ENCODE results near the gene ARHGEF17. TPM values are rescaled to one million over a fixed set of nuclear protein-coding genes. Genes with fewer than 3 reads are reported as not detected.

ARHGEF17 gene
- polyA plus RNA-seq, 2 of the 4 experiments (the other 2 are of a cell fraction), result 7.0 to 16.2 TPM

- TF ChIP-seq HOXB5 (CRISPR knock-in tag; IDR thresholded peaks at IDR 0.05) (no peak), RFX5 (IDR thresholded peaks at IDR 0.05) (no peak), SMC3 (IDR thresholded peaks at IDR 0.05) (no peak), KDM1A (IDR thresholded peaks at IDR 0.05; ENCODE audit: low read depth) (no peak), CEBPB (IDR thresholded peaks at IDR 0.05) (no peak), ZNF302 (CRISPR knock-in tag; IDR thresholded peaks at IDR 0.05) (no peak), MAFK (IDR thresholded peaks at IDR 0.05; ENCODE audit: partially characterized antibody) (no peak), ESRRA (IDR thresholded peaks at IDR 0.05; ENCODE audit: borderline replicate concordance, low read length) (no peak), NR3C1 (IDR thresholded peaks at IDR 0.05) (no peak), KDM5A (IDR thresholded peaks at IDR 0.05) (no peak), POLR2A (IDR thresholded peaks at IDR 0.05; ENCODE audit: low read length) (no peak)
- TF ChIP-seq, protein P1, sequence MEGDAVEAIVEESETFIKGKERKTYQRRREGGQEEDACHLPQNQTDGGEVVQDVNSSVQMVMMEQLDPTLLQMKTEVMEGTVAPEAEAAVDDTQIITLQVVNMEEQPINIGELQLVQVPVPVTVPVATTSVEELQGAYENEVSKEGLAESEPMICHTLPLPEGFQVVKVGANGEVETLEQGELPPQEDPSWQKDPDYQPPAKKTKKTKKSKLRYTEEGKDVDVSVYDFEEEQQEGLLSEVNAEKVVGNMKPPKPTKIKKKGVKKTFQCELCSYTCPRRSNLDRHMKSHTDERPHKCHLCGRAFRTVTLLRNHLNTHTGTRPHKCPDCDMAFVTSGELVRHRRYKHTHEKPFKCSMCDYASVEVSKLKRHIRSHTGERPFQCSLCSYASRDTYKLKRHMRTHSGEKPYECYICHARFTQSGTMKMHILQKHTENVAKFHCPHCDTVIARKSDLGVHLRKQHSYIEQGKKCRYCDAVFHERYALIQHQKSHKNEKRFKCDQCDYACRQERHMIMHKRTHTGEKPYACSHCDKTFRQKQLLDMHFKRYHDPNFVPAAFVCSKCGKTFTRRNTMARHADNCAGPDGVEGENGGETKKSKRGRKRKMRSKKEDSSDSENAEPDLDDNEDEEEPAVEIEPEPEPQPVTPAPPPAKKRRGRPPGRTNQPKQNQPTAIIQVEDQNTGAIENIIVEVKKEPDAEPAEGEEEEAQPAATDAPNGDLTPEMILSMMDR (IDR thresholded peaks at IDR 0.05), result no peak
- TF ChIP-seq, protein P2, sequence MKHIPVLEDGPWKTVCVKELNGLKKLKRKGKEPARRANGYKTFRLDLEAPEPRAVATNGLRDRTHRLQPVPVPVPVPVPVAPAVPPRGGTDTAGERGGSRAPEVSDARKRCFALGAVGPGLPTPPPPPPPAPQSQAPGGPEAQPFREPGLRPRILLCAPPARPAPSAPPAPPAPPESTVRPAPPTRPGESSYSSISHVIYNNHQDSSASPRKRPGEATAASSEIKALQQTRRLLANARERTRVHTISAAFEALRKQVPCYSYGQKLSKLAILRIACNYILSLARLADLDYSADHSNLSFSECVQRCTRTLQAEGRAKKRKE (CRISPR knock-in tag; IDR thresholded peaks at IDR 0.05; ENCODE audit: low read depth), result no peak
- Histone ChIP-seq H3K9me3 (no peaks in the 10 kb centered on the region), H3K4me3 (no peak overlapping the region), H3K27ac (no peak overlapping the region), H3K4me1 (peaks cover 27% of the 10 kb centered on the region; the same call in 2 of the 3 replicates), H3K4me2 (no peak overlapping the region)
- ATAC-seq, result no peak
- WGBS (ENCODE audit: missing lambda C conversion rate), result 100% methylated on average over 1 of the region's 1 CpG
- FAIRE-seq, result no peak
- ChIA-PET POLR2A (interaction anchor here (1.3 kb wide), 1 partner anchor 9 kb away, joined by 4 read pairs; no protein-coding TSS in a partner anchor), CTCF (interaction anchor here (0.9 to 18.2 kb wide), 6 partner anchors 9 to 77 kb away, joined by 3 to 205 read pairs (median 30); partner anchors contain the start of genes ARHGEF17 and RELT)
- no peak for DNase-seq (ENCODE audit: low read depth in 1 of 2, low spot score in 1 of 2)
These were observed 8.3 kb downstream of the ARHGEF17 start for GRCh38 chr11:73316422-73316821.

DNA sequence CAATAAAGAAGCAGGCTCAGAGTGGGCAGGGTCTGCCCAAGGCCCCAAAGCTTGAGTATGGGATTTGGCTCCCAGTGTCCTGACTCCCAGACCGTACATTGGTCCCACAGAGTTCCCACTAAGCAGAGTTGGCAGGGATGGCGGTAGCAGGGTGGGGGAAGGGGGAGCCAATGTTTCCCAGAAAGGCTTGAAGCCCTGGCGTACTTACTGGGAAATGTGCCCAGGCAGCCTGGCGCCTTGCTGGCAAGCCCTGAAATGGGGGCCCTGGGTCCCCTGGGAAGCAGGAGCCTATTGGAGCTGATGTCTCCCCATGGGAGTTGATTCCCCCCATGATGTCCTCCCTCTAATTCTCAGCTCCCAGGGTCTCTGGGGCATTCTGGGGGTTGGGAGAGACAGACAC lies 9.3 kb downstream of the ARHGEF17 start:
- Histone ChIP-seq H3K4me3 (no peak overlapping the region), H3K9me3 (no peaks in the 10 kb centered on the region), H3K4me2 (no peak overlapping the region), H3K4me1 (peaks cover 17% of the 10 kb centered on the region; the same call in 2 of the 3 replicates), H3K27ac (no peak overlapping the region)
- DNase-seq (ENCODE audit: low read depth in 1 of 2, low spot score in 1 of 2) (no peak), FAIRE-seq (no peak), ATAC-seq (no peak)
- WGBS (ENCODE audit: missing lambda C conversion rate), result 100% methylated on average over 4 of the region's 4 CpGs
- ChIA-PET CTCF (interaction anchor here (0.8 to 18.2 kb wide), 7 partner anchors 10 to 76 kb away, joined by 3 to 205 read pairs (median 8); partner anchors contain the start of gene ARHGEF17), POLR2A (interaction anchor here (1.1 kb wide), 1 partner anchor 10 kb away, joined by 4 read pairs; no protein-coding TSS in a partner anchor)
- TF ChIP-seq ZNF302 (CRISPR knock-in tag; IDR thresholded peaks at IDR 0.05) (no peak), NR3C1 (IDR thresholded peaks at IDR 0.05) (no peak), CHD4 (IDR thresholded peaks at IDR 0.05; ENCODE audit: borderline replicate concordance) (no peak), CHD2 (IDR thresholded peaks at IDR 0.05; ENCODE audit: low read length, partially characterized antibody) (no peak), HMGXB4 (CRISPR knock-in tag; IDR thresholded peaks at IDR 0.05; ENCODE audit: borderline replicate concordance) (no peak), HOXB5 (CRISPR knock-in tag; IDR thresholded peaks at IDR 0.05) (no peak), MAZ (IDR thresholded peaks at IDR 0.05; ENCODE audit: borderline replicate concordance, low read depth, low read length) (no peak), BHLHE40 (IDR thresholded peaks at IDR 0.05; ENCODE audit: low read depth, low read length) (no peak), MAFK (IDR thresholded peaks at IDR 0.05; ENCODE audit: partially characterized antibody) (no peak), NPAS2 (CRISPR knock-in tag; IDR thresholded peaks at IDR 0.05; ENCODE audit: borderline replicate concordance) (no peak), POLR2AphosphoS2 (conservative IDR thresholded peaks at IDR 0.05; ENCODE audit: low read length) (no peak), REST (IDR thresholded peaks at IDR 0.05) (no peak)

Measured in A549 (cell line).